ENCODE measurements around the gene MLXIP. TPM values are rescaled to one million over a fixed set of nuclear protein-coding genes. Genes with fewer than 3 reads are reported as not detected.

Gene MLXIP
- total and polyA plus RNA-seq, 2 of the 4 experiments (the other 2 are of a cell fraction) = 2.7 to 10.8 TPM

- in situ Hi-C loops (cut with MboI; ENCODE audit: low sequenced_read_pairs) (no loop called here), dilution Hi-C loops (cut with HindIII; ENCODE audit: low sequenced_read_pairs, unreplicated experiment) (no loop called here), intact Hi-C loops (cut with micrococcal nuclease) (no loop called here)
- Histone ChIP-seq H3K27me3 (ENCODE audit: control insufficient read depth, insufficient read depth, low read length) (no peaks in the 10 kb centered on the region), H3K9me1 (ENCODE audit: insufficient read depth, low read length) (peaks cover 14% of the 10 kb centered on the region), H4K91ac (ENCODE audit: insufficient read depth, low read depth, low read length) (no peak overlapping the region; the same call in 1 of the 2 replicates), H2BK5ac (ENCODE audit: low read depth, low read length, poor library complexity, severe bottlenecking) (no peak overlapping the region), H4K20me1 (ENCODE audit: insufficient read depth, low read length) (no peaks in the 10 kb centered on the region; the same call in 1 of the 2 replicates), H2BK15ac (ENCODE audit: low read depth, low read length) (no peak overlapping the region), H3K23ac (ENCODE audit: low read depth, low read length) (no peak overlapping the region), H3K4me1 (ENCODE audit: control insufficient read depth, insufficient read depth, low read length) (peaks cover 31% of the 10 kb centered on the region), H2BK120ac (ENCODE audit: low read depth, low read length) (no peak overlapping the region), H3K14ac (replicated peaks; ENCODE audit: low read depth, low read length) (no peak overlapping the region), H2AFZ (replicated peaks; ENCODE audit: low read length, poor library complexity) (peak overlapping the region; percentile 29), H3K79me1 (ENCODE audit: low read depth in 1 of 2, low read length in 2 of 2) (peaks cover 0 to 21% of the 10 kb centered on the region in 2 experiments; a peak in 2 of 4 replicates), H3K4ac (ENCODE audit: low read depth, low read length) (no peak overlapping the region), H4K8ac (ENCODE audit: low read depth in 2 of 2, low read length in 2 of 2) (no peak overlapping the region), H3K56ac (ENCODE audit: extremely low read depth, insufficient read depth, low read length) (peak overlapping the region; percentile 10; the same call in 1 of the 2 replicates), H3K4me2 (ENCODE audit: low read depth, low read length) (no peak overlapping the region), H4K5ac (ENCODE audit: low read depth, low read length) (no peak overlapping the region), H2AK9ac (replicated peaks; ENCODE audit: low read depth, low read length, poor library complexity) (peak overlapping the region; percentile 40), H2AK5ac (ENCODE audit: low read depth, low read length) (peak overlapping the region; percentile 14; the same call in 1 of the 2 replicates), H3K4me3 (ENCODE audit: insufficient read depth, low read depth, low read length) (no peak overlapping the region), H3K9me3 (ENCODE audit: control insufficient read depth, insufficient read depth, low read length) (no peaks in the 10 kb centered on the region), H3K9ac (ENCODE audit: low read depth, low read length) (no peak overlapping the region), H3K27ac (ENCODE audit: insufficient read depth, low read length) (no peak overlapping the region), H2BK20ac (ENCODE audit: low read depth, low read length) (no peak overlapping the region), H3K36me3 (ENCODE audit: control insufficient read depth, insufficient read depth, low read length) (peaks cover 9% of the 10 kb centered on the region; the same call in 1 of the 2 replicates), H3K18ac (ENCODE audit: low read depth, low read length) (no peak overlapping the region)
- no peak for DNase-seq
- POLR2A ChIA-PET (ENCODE audit: unreplicated experiment) = no interaction called here
- no TSS peak for BruUV-seq (replicated peaks)
- TF ChIP-seq, protein P1, sequence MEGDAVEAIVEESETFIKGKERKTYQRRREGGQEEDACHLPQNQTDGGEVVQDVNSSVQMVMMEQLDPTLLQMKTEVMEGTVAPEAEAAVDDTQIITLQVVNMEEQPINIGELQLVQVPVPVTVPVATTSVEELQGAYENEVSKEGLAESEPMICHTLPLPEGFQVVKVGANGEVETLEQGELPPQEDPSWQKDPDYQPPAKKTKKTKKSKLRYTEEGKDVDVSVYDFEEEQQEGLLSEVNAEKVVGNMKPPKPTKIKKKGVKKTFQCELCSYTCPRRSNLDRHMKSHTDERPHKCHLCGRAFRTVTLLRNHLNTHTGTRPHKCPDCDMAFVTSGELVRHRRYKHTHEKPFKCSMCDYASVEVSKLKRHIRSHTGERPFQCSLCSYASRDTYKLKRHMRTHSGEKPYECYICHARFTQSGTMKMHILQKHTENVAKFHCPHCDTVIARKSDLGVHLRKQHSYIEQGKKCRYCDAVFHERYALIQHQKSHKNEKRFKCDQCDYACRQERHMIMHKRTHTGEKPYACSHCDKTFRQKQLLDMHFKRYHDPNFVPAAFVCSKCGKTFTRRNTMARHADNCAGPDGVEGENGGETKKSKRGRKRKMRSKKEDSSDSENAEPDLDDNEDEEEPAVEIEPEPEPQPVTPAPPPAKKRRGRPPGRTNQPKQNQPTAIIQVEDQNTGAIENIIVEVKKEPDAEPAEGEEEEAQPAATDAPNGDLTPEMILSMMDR (conservative IDR thresholded peaks at IDR 0.05; ENCODE audit: low read depth, low read length) = no peak
- no peak for TF ChIP-seq POLR2A (IDR thresholded peaks at IDR 0.05; ENCODE audit: low read depth, low read length)
- TF ChIP-seq SMC3 (IDR thresholded peaks at IDR 0.05; ENCODE audit: low read depth, low read length) = no peak
- no peak for TF ChIP-seq RCOR1 (IDR thresholded peaks at IDR 0.05; ENCODE audit: insufficient replicate concordance, low read length)
- TF ChIP-seq, protein P2, sequence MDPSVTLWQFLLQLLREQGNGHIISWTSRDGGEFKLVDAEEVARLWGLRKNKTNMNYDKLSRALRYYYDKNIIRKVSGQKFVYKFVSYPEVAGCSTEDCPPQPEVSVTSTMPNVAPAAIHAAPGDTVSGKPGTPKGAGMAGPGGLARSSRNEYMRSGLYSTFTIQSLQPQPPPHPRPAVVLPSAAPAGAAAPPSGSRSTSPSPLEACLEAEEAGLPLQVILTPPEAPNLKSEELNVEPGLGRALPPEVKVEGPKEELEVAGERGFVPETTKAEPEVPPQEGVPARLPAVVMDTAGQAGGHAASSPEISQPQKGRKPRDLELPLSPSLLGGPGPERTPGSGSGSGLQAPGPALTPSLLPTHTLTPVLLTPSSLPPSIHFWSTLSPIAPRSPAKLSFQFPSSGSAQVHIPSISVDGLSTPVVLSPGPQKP (IDR thresholded peaks at IDR 0.05; ENCODE audit: borderline replicate concordance, low read depth, low read length) = no peak
- TF ChIP-seq MAZ (IDR thresholded peaks at IDR 0.05; ENCODE audit: borderline replicate concordance, low read depth, low read length) = no peak
- TF ChIP-seq BHLHE40 (IDR thresholded peaks at IDR 0.05; ENCODE audit: low read depth, low read length) = no peak
- TF ChIP-seq, protein P3, sequence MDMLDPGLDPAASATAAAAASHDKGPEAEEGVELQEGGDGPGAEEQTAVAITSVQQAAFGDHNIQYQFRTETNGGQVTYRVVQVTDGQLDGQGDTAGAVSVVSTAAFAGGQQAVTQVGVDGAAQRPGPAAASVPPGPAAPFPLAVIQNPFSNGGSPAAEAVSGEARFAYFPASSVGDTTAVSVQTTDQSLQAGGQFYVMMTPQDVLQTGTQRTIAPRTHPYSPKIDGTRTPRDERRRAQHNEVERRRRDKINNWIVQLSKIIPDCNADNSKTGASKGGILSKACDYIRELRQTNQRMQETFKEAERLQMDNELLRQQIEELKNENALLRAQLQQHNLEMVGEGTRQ (IDR thresholded peaks at IDR 0.05; ENCODE audit: low read depth, low read length) = no peak
- TF ChIP-seq NFE2L2 (IDR thresholded peaks at IDR 0.05; ENCODE audit: low read depth, low read length) = no peak
- TF ChIP-seq MXI1 (IDR thresholded peaks at IDR 0.05; ENCODE audit: borderline replicate concordance, low read depth, low read length) = no peak
- TF ChIP-seq CHD1 (IDR thresholded peaks at IDR 0.05; ENCODE audit: low read depth, low read length) = no peak
- no peak for TF ChIP-seq RFX5 (IDR thresholded peaks at IDR 0.05; ENCODE audit: low read depth, low read length)
- TF ChIP-seq MAFK (IDR thresholded peaks at IDR 0.05; ENCODE audit: low read depth, low read length) = no peak
- no peak for TF ChIP-seq RAD21 (IDR thresholded peaks at IDR 0.05; ENCODE audit: low read length)
- CTCF ChIA-PET = interaction anchor here (1.0 kb wide), 1 partner anchor 63 kb away, joined by 3 read pairs; no protein-coding TSS in a partner anchor
- WGBS, 2 experiments (ENCODE audit: extremely low coverage in 2 of 2, insufficient read length in 1 of 2) = 43% methylated on average over 17 of the region's 22 CpGs; no CpG with 5 or more reads in 1 of the 2 experiments
- ATAC-seq (ENCODE audit: low read depth) = no peak
These were observed 18.5 kb upstream of the MLXIP start for GRCh38 chr12:122060081-122060501.

Data from IMR-90 (cell line).